NCI-H526 treated with DMSO at 0.1 percent for 48 hours (cell line): ENCODE data around the gene HEG1.
"Not testable (repeated sequence)": the region's sequence is repeated elsewhere in the genome, so short reads cannot be mapped to it uniquely, and the experiment has no call there.

Experiments
- DNase-seq: peaks from one replicate; lab custom pipeline; 2025; lab: John Stamatoyannopoulos, UW

The HEG1 gene

DNA sequence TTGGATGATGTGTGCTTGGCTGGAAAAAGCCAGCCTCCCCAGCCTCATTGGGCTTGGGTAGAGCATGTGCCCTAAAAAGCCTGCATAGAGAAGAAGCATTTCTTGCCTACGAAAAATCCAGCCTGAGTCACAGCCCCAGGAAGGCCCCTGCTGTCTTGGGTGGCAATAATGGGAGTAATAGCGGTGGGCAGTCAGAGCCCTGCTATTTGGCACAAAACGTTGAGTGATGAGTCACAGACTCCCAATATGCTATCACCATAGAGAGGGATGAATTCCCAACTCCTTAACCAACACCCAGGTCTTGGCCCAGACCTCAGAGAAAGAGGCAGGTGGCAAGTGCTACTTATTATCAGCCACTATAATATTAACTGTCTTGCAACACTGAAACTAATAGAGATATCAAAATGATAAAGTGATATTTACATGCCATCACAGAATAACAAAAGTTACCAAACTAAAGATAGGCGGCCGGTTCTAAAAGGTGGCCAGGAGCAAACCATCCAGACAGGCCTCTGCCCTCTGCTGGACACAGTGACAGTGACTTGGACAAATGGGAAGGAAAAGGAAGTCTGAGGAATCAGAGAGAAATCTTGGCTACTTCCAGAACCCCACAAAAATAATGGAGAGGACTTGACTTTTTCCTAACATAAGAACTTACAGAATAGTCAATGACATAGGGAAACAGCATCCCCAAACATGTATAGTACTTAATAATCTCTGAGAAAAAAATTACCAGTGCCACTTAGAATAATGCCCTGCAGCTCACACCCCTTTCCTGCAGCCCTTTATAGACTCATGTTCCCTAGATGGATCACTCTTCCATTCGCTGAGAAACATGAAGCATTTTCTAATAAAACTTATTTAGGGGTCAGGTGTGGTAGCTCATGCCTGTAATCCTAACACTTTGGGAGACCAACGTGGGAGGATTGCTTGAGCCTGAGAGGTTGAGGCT is 69.3 kb downstream of the HEG1 start:
- DNase-seq: no peak

DNA sequence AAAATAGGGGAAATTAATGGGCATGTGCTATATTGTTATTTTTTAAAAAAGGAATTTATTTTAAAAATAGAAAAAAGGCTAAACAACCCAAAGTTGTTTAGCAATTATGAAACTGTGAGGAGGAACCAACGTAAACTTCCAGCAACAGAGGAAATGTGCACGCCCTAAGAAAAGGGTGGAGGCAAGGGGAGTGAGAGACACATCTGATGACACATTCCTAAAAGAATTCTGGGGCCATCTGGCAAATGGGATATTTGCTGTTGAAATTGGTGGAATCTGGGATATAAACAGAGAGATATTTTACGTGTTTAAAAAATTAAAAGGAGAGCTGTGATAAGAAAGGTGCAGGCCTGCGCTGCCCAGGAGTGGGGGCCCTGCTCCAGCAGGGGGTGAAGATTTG is 70.4 kb downstream of the HEG1 start:
- DNase-seq: no peak

DNA sequence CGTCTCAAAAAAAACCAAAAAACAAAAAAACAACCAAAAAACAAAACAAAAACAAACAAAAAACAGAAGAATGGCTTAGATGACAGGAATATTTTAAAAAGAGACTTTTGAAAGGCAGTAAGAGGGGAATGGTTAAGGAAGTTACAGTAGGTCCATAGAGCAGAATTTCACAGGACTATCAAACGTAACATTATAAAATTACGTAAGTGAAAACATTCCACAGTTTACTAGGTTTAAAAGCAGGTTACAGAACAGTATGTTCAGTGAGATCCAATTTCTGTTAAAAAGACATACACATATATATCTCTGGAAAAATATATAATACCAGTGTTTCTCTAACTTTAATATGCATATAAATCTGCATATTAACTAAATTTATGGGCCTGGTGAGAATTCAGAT is 71.0 kb downstream of the HEG1 start:
- DNase-seq: no peak

DNA sequence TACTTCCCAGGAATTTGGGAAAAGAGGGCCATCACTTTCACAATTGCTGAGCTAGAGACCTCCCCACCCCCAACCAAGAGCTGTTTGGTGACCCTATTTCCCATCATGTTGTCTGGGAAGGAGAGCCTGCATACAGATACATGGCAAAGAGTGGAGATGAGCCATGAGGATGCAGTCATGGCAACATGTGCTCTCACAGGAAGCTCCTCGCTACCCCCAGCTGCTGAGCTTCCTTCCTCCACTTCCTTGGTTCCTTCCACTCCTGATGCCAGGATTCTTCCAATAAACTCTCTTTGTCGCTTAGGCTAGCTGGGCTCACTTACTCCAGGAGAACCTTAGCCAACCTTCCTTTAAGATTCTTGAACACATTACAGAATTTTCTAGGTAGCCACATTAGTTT is 72.9 kb downstream of the HEG1 start:
- DNase-seq: no peak

DNA sequence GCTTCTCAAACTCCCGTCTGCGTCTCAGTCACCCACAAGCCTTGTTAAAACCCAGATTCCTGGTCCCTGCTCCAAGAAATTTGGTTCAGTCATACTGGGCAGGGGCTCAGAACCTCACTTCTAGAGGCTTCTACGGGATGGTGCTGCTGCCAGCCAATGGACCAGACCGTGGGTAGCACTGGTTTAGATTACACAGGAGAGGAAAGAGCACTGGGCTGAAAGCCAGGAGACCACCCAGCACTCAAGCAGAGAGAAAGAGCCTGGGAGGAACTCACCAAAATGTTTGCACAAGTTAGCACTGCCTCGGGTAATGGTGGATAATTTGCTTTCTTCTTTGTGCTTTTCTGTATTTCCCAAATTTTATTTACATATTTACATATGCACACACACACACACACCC is 74.3 kb downstream of the HEG1 start:
- DNase-seq: no peak

DNA sequence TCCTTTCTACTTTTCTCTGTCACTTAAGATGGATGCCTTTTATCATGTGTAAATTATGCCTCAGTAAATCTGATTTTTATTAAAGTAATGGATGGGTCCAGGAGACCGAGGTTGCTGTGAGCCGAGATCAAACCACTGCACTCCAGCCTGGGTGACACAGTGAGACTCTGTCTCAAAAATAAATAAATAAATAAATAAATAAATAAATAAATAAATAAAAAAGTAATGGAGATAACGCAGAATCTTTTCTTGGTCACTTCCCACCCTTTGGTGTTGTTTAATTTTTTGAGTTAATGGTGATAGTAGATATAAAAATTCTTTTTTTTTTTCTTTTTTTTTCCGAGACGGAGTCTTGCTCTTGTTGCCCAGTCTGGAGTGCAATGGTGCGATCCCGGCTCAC is 77.2 kb downstream of the HEG1 start:
- DNase-seq: no peak

DNA sequence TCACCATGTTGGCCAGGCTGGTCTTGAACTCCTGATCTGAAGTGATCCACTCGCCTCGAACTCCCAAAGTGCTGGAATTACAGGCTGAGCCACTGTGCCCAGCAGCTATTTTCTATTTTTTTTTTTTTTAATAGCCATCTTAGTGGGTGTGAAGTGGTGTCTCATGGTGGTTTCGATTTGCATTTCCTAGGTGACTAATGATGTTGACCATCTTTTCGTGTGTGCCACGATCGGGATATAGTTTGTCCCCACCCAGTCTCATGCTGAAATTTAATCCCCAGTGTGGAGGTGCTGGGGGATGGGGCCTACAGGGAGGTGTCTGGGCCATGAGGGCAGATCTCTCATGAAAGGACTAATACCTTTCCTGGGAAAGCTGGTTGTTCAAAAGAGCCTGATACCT is 79.4 kb downstream of the HEG1 start:
- DNase-seq: peak; percentile 48

DNA sequence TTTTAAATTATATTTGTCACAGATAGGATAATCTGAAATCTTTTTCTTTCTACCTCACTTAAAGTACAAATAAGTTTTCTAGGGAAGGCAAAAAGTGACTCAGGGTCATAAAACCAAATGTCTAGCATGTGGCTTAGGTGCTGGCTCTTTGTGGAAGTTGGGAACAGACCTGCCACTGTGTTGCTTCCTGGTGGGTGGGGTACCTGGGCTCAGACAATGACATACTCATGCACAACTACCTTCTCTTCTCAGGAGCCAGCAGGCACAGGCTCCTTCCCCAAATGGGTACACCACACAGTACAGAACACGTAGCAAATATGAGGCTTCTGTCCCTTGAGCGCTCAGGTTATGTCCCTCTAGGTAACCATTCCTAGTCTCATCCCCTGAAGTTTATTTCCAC is 81.1 kb downstream of the HEG1 start:
- peak; percentile 38 for DNase-seq

DNA sequence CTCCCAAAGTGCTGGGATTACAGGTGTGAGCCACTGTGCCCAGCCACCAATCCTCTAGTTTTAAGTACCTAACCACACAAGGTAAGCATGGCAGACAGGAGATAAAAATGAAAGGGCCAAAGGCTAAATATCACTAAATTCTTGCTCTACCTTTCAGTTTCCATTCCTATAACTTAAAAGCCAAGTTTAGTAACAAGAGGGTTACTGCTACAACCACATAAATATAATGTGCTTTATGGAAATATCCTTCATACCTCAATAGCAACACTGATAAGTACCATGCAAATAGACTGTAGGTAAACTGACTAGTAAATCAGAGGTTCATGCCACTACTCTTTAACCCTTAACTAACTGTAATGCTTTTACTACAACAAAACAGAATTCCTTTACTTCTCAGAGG is 82.5 kb downstream of the HEG1 start:
- DNase-seq: peak; percentile 90

DNA sequence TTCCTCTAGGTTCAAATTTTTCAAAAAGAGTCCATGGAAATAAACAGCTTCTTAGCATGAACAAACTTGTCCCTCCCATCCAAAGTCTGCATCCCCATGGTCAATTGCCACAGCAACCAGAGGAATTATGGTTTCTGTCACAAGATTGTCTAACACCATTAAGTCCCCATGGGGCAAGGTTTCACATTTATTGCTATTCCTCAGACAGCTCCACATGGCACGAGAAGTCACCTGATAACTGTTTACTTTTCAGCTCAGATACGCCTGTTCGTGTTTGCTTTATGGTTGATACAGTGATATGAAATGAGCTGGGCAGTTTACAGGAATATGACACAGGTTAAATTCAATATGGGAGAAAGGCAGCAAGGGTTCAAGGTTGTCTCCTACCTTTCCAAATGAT is 83.3 kb downstream of the HEG1 start:
- DNase-seq: peak; percentile 94

DNA sequence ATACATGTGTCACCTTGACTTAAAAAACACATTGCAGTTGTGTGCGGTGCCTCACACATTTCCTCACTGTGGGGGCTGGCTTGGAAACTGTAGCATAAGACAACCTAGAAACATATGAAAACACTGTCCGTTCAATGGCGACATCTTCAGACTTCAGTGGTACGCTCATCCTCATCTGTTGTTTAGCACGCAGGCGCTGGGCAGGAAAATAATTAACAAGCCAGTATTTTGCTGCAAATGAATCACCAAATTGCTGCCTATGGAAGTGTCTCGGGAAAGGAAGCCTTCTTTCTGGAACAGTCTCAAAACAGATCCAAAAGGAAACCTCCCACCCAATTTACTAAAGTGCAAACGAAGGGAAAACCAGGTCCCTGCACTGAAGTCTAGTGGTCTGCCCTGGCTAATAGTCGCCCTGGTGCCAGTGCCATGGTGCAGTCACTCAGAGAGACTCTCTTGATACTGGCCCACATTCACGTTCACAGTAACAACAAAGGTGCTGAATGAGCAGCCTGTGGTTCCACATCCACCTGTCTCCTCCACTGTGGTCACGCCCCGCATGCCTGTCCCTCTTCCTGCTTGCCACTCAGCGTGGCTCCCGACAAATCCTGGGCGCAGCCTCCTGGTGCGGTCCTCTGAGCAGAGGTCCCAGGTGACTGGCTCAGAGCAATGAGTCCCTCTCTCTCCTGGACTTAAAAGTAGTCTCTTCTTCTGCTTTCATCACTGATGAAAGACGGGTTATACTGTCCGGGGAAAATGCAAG is 85.7 kb downstream of the HEG1 start:
- DNase-seq: no peak

DNA sequence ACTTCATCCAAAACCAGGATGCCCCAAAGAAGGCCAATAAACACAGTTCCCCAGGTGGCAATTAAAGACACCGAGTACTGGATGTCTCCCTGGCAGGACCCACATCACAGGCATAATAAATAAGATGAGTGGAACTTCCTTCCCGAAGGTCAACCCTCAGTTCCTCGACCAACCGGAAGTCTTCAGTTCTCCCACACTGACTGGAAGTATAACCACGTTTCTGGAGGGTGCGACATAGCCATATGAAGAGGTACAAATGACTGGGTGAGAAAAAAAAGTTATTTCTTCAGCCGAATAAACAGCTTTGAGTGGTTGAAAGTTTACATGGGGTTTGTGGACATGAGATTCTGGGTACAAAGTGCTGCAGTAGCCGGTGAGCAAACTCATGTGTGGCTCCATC is 86.6 kb downstream of the HEG1 start:
- DNase-seq: no peak

DNA sequence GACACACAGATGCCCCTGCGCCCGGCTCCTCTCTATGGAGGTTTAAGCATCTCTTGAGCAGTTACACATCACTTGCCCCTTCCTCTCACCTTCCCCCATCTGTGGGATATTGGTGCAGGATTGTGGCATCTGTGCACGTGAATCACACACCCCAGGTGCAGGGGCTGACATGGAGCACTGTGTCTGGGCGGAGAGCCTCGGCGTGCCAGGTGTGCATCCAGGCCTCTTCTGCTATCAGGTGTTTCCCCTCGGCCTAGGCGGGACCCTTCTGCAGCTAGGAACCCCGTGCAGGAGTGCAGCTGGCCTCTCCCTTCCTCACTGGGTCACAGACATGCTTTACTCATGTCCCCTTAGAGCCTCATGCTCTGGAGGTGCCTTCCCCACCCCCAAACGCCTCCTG is 87.8 kb downstream of the HEG1 start:
- DNase-seq: no peak

DNA sequence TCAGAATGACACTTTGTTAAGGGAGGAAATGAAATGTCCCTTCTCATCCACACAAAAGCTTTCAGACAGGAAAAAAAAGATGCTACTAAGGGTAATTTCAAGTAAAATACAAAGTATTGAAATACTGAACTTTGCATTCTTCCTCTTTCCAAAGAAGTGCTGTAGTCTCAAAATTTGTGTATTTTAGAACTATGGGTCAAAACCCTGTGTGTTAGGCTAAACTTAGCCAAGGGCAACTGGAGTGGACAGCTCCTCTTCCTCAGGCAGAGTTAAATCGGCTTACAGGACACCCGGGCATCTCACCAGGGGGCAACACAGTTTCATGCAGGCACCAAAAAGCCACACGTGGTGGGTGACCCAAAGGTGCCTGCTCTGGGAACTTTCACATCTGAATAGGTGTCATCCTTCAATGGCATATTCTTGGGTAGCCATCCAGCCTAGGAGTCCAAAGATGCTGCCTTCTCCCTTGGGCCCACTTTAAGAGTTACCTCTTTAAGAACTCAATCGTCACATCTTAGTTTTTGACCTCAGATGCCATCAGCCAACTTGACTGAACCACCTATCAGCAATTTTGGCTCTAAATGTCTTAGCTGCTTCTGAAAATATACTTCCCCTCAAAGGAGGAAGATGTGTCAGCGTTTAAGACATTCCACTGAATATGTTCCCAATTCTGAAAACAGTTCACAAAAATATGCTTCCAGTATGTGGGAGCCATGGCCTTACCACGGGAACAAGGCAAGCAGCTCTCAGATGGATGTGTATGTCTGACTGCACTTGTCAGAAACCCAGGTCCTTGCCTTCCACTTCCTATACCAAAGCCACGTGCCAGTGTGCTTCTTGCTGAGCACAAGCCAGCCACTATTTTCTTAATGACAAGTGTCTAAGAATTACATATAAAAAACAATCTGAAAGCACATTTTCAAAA is 89.0 kb downstream of the HEG1 start:
- DNase-seq: no peak

DNA sequence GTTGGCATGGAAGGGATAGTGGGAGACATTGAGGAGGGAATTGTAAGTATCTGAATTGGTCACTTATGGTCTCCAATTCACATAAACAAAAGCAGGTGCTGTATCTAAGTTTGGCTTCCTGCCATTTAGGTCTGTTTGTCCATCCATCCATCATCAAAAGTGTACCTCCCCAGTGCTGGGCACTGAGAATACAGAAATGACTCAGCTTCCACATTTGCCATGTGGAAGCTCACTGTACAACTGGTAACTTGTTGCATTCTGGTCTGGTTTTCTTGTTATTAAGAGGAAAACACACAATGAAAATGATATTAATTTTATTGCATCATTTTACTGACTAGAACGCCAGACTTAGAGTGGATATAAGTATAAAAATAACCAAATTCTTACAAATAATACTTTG is 90.4 kb downstream of the HEG1 start:
- no peak for DNase-seq

DNA sequence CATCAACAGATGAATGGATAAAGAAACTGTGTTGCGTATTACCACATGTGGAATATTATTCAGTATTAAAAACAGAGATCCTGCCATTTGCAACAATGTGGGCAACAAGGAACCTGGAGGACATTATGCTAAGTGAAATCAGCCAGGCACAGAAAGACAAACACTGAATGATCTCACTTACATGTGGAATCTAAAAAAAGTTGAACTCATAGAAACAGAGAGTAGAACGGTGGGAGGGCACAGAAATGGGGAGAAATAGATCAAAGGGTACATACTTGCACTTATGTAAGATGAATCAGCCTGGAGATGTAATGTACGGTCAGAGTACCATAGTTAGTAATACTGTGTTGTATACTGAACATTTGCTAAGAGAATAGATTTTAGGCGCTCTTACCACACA is 91.4 kb downstream of the HEG1 start:
- DNase-seq: no peak

DNA sequence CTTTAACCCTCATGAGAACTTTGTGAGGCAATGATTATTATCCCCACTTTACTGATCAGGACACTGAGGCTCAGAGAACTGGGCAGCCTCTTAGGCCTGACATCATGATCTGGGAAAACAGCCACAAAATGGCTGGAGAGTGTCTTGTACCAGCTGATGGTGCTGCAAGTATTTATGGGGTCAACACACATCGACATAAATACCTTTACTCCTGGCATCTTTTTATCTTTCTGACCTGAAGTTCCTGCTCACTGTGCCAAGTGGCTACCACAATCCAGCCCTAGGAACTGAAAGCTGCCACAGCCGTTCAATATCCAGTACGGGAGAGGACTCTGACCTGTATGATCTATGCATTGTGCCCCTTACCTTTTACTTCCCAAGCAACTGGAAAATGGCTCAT is 92.0 kb downstream of the HEG1 start:
- DNase-seq: no peak

DNA sequence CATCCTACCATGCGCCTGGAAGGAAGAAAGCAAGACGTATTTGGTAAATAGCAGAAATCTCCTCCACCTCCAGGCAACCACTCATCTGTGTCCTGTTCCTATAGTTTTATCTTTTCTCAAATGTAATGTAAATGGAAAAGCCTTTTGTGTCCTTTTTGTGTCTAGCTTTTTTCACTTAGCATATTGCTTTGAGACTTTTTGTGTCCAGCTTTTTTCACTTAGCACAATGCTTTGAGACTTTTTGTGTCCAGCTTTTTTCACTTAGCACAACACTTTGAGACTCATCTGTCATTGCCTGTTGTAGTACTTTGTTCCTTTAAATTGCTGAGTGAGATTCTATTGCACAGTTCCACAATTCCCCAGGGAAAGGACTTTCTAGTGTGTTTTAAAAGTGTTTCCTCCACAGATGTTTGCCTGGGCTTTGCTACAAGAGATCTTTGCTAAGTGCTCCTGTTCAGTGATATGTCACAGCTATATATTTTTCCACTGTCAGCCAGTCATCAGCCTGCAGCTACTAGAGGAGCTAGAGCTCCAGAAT is 93.3 kb downstream of the HEG1 start:
- no peak for DNase-seq

DNA sequence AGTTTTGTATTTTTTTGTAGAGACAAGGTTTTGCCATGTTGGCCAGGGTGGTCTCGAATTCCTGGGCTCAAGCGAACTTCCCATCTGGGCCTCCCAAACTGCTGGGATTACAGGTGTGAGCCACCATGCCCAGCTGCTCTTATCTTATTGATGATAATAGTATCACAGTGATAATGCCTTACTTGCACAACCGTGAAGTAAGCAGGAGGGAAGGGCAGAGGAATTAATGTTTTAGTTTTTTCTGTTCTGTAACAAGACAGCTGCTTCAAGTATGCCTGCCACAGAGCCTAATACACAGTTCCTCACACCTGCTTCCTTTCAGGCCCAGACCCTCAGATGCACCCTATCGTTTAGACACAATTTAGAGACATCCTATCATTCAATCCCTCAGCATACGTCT is 95.1 kb downstream of the HEG1 start:
- DNase-seq: no peak

DNA sequence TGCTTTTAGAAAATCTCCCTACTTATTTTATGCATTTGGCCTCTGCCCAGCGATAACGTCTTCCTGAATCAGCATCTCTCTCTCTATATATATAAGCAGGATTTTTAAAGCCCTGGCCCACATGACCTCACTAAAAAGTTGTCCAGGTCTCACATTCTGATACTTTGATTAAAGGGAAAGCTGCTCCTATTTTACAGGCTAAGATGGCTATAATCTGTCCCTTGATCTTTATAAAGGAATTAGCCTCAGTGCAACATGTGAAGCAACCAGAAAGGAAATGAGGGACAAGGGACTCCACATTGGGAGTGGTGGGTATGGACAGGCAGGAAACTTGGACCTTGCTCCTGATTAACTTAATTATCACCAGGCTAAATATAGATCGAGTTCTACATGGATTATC is 95.7 kb downstream of the HEG1 start:
- no peak for DNase-seq

DNA sequence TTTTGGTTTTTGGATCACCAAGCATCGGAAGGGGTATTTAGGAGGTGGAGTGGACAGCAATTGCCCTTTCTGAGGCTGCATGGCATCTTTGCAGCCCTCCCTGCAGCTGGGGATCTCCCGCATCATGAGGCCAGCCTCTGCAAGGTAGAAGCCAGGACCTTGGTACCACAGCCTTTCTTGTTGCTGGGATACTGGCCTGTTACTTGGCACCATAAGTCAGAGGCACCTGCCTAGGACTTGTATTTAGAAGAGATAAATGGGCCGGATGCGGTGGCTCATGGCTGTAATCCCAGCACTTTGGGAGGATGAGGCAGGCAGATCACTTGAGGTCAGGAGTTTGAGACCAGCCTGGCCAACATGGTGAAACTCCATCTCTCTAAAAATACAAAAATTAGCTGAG is 97.8 kb downstream of the HEG1 start:
- DNase-seq: not testable (repeated sequence)

DNA sequence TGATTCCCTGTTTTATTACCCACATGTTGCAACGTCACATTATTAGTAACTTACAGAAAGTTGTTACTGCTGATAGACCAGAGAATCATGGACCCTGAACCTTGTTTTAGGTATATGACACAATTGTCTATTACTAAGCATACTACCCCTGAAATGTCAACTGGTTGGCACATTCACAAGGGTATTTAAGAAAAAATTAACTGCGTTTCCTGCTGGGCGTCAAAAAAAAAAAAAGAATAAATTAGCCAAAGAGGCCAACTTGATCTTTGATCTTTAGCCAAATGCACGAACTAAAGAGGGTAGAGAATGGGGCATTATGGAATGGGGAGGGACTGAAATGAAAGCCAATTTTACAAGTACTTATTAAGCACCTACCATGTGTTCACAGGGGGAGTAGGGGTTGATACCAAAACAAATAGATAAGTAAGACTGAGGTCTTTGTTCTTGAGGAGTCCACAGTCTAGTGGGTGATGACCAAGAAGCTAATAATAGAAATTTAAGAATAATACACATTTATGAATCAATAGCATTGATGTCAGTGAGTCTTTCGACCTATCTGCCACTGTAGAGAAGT is 103.4 kb downstream of the HEG1 start:
- no peak for DNase-seq
